ENCODE measurements around the gene SYNJ1.
"Not testable (repeated sequence)": the region's sequence is repeated elsewhere in the genome, so short reads cannot be mapped to it uniquely, and the experiment has no call there.

The SYNJ1 gene, protein sequence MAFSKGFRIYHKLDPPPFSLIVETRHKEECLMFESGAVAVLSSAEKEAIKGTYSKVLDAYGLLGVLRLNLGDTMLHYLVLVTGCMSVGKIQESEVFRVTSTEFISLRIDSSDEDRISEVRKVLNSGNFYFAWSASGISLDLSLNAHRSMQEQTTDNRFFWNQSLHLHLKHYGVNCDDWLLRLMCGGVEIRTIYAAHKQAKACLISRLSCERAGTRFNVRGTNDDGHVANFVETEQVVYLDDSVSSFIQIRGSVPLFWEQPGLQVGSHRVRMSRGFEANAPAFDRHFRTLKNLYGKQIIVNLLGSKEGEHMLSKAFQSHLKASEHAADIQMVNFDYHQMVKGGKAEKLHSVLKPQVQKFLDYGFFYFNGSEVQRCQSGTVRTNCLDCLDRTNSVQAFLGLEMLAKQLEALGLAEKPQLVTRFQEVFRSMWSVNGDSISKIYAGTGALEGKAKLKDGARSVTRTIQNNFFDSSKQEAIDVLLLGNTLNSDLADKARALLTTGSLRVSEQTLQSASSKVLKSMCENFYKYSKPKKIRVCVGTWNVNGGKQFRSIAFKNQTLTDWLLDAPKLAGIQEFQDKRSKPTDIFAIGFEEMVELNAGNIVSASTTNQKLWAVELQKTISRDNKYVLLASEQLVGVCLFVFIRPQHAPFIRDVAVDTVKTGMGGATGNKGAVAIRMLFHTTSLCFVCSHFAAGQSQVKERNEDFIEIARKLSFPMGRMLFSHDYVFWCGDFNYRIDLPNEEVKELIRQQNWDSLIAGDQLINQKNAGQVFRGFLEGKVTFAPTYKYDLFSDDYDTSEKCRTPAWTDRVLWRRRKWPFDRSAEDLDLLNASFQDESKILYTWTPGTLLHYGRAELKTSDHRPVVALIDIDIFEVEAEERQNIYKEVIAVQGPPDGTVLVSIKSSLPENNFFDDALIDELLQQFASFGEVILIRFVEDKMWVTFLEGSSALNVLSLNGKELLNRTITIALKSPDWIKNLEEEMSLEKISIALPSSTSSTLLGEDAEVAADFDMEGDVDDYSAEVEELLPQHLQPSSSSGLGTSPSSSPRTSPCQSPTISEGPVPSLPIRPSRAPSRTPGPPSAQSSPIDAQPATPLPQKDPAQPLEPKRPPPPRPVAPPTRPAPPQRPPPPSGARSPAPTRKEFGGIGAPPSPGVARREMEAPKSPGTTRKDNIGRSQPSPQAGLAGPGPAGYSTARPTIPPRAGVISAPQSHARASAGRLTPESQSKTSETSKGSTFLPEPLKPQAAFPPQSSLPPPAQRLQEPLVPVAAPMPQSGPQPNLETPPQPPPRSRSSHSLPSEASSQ (N-terminal part only)

DNA sequence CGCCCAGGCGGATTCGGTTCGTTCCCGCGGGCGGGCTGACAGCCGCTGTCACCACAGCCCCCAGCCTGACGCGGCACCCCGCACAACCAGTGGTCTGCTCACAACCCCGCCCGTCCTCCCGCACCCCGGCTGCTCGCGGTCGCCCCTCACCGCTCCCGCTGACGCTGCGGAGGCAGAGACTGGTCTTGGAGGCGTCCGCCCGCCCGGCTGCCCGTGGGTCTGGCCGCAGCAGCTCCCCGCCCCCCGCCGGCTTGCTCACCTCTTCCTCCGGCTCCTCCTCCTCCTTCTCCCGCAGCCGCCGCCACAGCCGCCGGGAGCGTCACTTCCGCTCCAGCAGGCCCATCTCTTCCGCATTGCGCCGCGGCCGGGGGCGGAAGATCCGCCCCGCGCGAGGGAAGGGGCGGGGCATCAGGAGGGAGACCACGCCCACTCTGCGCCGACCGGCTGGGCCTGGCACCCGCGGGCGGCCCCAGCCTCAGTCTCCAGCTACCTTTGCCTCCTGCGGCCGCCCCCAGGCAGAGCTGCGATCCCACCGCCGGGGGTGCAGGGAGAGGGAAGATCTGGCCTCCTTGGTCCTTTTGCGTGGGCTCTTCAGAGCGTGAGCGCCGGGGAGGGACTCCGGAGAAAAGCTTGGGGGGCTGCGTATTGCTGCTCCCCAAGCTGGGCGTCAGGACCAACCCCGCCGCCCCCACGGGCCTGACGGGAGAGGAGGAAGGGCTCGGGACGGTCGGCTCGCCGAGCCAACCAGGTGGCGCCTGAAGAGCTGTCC is at the start of gene SYNJ1:
Gene SYNJ1, minus strand, starts transcription at position 327 of the 769 bp plus-strand sequence. CDS start 1,118 bp downstream, outside the sequence.
- DNase-seq: peak; percentile 85

DNA sequence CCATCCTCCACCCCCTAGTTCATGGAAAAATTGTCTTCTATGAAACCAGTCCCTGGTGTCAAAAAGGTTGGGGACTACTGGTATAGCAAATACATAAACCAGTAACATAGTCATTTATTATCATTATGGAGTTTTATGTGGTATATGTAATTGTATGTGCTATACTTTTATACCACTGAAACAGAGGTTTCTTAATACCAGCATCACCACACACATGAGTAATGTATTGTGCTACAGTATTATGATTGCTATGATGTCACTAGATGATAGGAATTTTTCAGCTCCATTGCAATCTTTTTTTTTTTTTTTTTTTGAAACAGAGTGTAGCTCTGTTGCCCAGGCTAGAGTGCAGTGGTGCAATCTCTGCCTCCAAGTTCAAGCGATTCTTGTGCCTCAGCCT is 49.5 kb upstream of the SYNJ1 start:
- no peak for DNase-seq

DNA sequence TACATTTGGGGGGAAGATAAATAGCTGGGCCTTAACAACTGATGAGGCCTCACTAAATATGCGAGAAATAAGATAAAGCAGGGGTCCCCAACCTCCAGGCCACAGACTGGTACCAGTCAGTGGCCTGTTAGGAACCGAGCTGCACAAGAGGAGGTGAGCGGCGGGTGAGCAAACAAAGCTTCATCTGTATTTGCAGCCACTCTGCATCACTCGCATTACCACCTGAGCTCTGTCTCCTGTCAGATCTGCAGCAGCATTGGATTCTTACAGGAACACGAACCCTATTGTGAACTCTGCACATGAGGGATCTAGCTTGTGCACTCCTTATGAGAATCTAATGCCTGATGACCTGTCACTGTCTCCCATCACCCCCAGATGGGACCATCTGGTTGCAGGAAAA is 48.9 kb upstream of the SYNJ1 start:
- DNase-seq: no peak

DNA sequence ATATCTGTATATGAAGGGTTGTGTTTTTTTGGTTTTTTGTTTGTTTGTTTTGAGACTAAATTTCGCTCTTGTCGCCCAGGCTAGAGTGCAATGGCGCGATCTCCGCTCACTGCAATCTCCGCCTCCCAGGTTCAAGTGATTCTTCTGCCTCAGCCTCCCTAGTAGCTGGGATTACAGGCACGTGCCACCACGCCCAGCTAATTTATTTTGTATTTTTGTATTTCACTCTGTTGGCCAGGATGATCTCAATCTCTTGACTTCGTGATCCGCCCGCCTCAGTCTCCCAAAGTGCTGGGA is 45.2 kb upstream of the SYNJ1 start:
- not testable (repeated sequence) for DNase-seq

DNA sequence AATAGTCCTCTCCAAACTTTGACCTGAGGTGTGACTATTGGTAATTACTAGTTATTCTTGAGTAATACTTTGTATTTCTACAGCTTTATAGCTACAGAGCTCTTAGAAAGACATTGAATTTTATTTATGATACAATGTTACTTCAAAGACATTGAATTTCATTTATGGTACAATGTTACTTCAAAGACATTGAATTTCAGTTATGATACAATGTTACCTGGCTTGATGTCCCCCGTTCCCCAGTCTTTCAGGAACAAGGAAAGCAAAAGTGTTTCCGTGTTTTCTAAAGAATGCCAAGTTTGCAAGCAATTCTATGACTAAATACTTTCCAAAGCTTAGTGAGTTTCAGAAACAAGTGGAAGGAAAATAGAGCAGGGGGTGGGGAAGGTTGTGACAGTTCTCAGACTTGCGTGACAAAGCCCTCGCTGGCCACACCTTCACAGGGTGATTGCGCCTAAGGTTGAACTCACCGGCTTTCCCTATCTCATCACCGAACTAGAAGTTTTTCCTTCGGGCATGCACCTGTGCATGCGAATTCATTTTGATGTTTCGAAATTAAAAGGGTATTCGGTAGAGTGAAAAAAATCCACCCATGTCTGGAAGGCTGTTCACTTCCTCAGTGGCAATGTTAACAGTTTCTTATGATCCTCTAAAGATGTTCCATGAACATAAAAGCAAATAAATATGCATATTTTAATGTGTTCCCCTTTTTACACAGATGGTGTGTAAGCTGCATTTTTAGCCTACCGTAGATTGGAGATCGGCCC is 44.7 kb upstream of the SYNJ1 start:
- peak; percentile 14 for DNase-seq

DNA sequence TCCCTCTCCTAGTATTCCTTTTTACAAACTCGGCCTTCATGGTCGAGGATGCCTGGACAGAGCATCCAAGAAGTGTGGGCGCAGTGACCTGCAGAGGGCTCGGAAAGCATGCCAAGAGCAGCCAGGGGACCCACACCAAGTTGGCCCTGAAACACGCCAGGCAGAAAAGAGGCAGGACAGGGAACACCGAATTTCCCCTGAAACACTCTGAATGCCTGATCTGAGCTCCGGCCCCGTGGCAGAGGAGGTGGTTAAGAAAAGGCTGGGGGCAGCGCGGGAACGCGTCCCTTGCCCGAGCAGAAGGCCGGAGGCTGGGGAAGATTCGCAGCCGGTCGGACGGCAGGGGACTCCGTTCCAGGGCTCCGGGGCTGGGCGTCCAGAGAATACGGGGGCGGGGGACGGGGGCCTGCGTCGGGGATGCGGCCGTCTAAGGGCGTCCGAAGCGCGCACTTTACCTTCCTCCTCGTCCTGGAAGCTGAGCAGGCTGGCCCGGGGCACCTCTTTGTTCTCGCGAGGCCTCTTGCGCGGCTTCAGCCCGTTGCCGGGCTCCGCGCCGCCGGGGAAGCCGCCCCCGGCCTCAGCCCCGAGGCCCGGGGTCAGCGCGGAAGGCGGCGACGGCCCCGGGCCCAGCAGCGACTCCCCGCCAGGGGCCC is 43.2 kb upstream of the SYNJ1 start:
- DNase-seq: peak; percentile 37

DNA sequence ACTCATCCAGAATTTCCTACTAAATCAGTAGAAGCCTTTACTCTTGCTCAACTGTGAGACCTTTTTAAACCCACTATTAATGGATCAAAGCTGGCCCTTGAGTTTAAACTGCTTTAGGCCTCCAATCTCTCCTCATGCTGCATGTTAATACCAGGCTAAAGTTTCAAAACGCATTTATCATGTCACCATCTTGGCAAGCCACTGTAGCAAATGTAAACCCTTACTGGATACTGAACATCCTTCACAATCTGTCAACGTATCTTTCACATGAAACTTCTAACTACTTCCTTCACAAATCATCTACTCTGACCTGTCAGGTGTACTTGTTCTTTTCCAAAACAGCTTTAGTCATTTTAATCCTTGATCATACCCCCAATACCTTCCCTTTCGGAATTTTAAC is 40.7 kb upstream of the SYNJ1 start:
- no peak for DNase-seq

DNA sequence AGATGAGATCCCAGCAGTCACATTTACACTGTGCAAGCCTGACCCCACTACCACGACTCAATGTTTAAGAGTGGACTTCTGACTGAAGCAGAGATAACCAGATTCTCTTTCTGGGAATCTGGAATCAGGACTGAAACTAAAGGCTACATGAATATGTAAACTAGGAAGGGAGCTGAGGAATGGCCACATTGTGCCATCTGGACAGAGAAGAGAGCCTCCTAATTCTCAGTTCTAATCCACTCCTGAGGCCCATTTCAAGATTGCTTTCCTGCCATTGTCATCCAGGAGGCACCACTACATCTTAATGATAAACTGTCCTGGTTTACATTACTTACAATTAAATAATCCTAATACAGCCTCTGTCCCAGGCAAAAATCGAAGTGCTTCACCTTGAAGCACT is 37.2 kb upstream of the SYNJ1 start:
- no peak for DNase-seq

DNA sequence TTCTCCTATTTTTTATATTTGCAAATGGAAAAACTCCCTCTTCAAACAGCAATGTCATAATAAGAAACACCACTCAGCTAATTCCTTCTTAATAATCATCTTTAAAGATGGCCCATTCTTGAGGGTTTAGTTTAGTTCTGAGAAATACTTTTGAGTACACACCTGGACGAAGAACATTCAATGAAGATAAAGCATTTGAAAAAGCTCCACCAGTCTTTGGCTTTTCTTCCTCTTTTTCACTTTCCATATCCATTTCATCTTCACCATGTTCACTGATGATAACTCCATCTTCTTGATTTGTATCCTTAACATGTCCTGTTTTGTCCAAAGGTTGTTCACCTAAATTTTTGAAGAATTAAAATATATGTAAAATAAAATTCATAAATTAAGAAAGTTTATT is 36.4 kb upstream of the SYNJ1 start:
- no peak for DNase-seq

DNA sequence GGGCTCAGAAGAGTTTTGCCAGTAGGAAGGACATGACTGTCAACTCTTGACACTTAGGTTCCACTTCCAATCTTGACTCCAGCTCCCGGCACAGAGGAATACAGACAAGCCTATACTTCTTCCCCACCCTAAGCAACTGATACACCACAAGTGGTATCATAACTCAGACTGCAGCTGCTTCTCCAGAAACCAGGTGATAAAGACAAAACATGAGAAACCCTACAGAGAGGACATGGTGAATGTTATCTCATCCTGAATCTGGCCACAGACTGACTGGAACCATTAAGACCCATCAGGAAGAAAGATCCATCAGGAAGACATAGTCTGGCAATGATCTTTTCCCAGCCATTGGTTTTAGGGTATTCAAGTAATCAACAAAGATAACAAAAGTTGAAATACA is 30.0 kb upstream of the SYNJ1 start:
- DNase-seq: no peak

DNA sequence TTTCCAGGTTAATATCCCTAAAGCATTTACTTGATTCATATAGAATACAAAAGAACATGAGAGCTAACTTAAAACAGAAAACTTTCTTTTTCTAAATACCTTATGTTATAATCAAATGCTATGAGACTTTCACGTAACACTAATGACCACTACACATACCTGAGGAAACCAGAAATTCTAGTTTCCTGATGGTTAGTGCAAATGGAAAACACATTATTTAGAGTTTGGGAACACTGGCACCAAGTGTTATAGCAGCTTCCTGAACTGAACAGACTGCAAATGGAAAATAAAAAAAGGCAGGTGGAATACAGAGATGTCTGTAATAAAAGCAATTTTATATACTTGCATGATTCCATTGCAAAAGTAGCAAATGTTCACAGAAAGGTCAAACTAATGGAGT is 28.3 kb upstream of the SYNJ1 start:
- DNase-seq: no peak

DNA sequence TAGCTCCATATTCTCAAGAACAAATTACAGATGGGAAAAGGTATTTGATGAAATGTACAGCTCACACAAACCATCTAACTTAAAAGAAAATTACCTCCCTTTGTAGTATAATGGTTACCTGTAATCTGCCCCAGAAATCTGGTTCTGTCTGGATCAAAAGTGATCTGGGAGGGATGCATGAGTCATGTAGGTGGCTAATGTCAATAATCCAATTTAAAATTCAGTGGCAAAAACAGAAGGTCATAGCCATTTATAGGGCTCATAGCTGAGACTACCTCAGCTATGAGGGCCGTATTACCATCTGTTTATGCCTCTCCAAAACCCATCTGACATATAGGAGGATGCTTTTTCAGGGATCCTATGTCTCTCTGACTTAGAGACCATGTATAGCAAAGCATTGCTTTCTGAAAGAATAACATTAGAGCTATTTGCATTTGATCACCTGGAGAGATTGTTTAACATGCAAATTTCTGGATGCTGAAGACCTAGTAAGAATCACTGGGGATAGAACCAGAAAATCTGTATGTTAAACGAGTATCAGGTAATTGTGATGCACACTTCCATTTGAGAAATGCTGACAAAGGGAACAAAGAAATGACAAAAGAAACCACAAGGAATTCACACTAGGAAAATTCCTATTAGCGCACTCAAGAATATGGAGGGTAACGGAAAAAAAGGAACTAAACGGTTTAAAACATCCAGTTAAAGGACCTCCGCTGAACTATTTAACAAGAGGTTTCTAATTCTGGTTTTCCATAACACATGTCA is 26.2 kb upstream of the SYNJ1 start:
- DNase-seq: no peak

DNA sequence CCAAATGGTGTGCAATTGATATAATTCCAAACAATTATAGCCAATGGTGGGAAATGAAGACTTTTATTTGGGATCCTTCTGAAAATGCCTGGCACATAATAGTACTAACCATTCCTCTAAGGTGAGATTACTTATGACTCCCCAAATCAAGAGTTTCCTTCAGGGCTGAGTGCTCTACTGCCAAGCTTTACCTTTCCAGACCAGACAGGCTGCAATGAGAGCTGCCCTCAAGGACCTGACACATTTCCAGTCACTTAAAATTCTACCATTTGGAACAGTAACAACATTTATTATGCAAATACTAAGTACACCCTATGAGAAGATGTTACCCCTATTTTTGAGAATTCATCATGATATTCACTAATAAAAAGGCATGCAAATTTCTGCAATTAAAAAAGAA is 22.6 kb upstream of the SYNJ1 start:
- DNase-seq: no peak

DNA sequence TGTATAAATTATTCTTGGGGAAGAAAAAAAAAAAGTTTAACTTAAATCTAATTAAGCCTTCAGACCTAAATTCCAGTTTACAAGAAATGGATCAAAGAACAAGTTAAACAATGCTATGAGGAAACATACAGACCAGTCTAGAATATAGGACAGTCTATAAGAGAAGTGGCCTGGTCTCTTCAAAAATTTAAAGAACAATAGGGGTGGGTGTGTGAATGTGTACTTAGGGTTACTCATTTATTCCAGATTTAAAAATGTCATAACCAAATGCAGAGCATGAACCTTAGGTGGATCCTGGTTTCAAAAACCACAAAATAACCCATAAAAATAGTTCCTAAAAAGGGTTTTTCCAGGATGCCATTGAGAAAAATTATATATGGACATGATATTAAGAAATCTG is 21.8 kb upstream of the SYNJ1 start:
- DNase-seq: no peak

DNA sequence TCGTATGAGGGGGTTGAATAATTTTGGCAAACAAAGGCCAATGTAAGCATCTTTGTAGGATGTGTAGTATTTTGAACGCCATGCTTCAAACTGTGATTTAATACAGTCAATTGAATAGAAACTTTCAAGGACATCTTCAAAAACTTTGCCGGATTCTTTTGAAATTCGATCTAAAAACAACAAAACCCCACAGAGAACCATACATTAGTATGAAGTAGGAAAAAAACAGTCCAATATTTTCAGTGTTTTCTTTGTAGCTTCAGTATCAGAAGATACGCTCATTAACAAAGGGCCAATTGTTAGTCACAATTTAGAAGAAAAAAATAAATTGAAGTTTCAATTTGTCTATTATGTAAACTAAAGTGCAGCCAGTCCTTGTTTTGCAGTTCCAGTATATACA is 20.7 kb upstream of the SYNJ1 start:
- no peak for DNase-seq

DNA sequence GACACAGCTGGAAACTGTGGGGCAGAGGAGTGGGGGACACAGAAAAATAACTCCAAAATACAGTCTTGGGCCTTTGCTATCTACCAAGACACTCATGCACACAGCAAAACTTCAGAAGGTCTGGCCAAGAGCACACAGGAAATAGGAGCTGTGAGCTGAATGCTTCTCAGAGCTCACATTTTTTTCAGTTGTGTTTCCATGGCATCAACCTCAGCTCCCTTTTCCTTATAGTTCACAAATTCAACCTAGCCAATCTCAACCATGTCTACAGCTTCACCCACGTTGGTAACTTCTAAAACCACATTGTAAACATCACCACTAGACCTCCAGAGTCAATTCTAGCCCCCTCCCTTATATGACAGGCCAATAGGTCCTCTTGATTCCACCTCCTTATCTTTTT is 19.6 kb upstream of the SYNJ1 start:
- no peak for DNase-seq

DNA sequence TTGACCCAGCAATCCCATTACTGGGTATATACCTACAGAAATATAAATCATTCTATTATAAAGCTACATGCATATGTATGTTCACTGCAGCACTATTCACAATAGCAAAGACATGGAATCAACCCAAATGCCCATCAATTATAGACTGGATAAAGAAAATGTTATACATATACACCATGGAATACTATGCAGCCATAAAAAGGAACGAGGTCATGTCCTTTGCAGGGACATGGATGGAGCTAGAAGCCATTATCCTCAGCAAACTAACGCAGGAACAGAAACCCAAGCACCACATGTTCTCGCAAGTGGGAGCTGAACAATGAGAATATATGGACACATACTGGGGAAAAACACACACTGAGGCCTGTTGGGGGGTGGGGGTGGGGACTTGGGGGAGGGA is 18.9 kb upstream of the SYNJ1 start:
- not testable (repeated sequence) for DNase-seq

DNA sequence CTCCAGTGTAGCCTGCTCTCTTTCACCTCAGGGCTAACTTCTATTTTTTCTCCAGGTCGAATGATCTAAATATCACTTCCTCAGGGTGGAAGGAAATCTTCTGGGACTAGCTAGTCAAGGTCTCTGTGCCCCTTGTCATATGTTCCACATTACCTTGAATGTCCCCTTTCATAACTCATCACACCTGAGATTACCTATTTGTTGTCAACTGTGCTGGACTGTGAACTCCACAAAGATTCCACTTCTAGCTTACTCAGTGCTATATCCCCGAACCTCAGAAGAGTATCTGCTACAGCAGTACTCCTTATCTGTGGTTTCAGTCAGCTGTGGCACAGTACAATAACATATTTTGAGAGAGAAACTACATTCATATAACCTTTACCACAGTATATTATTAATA is 14.6 kb upstream of the SYNJ1 start:
- DNase-seq: no peak

DNA sequence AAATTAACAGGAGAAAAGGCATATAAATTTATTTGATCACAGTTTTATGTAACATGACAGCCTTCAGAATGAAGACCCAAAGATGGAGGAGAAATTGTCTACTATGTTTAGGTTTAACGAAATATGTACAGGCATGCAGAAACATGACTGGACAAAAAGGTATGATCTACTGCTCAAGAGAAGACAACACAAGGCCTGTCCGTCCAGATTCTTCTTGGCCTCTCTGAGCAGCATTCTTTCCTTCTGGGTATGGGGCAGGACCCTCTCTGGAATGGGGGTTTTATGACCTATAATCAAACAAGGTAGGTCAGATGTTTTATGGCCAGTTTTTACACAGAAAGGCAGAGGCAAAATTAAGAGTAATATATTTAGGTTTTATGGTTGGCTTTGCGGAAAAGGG is 13.5 kb upstream of the SYNJ1 start:
- no peak for DNase-seq

DNA sequence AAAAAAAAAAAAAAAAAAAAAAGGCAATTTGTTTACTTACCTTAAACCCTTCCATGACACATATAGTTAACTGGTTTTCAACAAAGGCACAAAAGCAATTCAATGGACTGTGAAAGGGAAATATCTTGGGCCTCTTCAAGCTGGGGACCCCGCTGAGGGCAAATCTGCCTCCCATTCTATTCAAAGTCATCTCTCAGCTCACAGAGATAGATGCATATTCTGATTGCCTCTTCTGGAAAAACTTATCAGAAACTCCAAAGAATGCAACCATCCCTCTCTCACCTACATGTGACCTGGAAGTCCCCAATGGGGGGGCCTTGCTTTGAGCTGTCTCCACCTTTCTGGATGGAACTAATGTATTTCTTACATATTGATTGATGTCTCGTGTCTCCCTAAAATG is 12.1 kb upstream of the SYNJ1 start:
- DNase-seq: no peak

DNA sequence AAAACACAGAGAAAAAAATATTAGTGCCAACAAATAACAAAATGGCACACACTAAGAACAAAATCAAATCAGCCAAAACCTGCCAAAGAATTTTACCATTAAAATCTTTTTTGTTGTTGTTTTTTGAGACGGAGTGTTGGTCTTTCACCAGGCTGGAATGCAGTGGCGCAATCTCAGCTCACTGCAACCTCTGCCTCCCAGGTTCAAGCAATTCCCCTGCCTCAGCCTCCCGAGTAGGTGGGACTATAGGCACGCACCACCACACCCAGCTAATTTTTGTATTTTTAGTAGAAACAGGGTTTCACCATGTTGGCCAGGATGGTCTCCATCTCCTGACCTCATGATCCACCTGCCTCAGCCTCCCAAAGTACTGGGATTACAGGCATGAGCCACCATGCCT is 8.3 kb upstream of the SYNJ1 start:
- DNase-seq: not testable (repeated sequence)
